Measurements from ENCODE around the gene PSRC1. TPM values are rescaled to one million over a fixed set of nuclear protein-coding genes. Genes with fewer than 3 reads are reported as not detected.

The PSRC1 gene
- total RNA-seq, 3 donors from 2014 or later = 4.2 to 5.9 (median 4.3) TPM

- no peak for DNase-seq (ENCODE audit: low spot score in 2 of 2)
- Histone ChIP-seq H3K36me3 (no peaks in the 10 kb centered on the region), H3K9me3 (no peaks in the 10 kb centered on the region), H3K4me1 (peaks cover 0 to 18% of the 10 kb centered on the region in 2 donors), H3K27ac (peak overlapping the region; percentile 87 to 92), H3K27me3 (no peaks in the 10 kb centered on the region), H3K4me3 (peak overlapping the region in 1 of 3 donors; percentile 51)
- TF ChIP-seq CTCF (IDR thresholded peaks at IDR 0.05) (no peak), POLR2A (IDR thresholded peaks at IDR 0.05) (no peak), POLR2AphosphoS5 (IDR thresholded peaks at IDR 0.05) (no peak)
- intact Hi-C loops (cut with DNase I; ENCODE audit: low total_unique reads) = no loop called here
These were observed 7.1 kb downstream of the PSRC1 start for GRCh38 chr1:109275706-109276345.

- TF ChIP-seq POLR2AphosphoS5 (IDR thresholded peaks at IDR 0.05) (peak in 1 of 3 donors; percentile 60), POLR2A (IDR thresholded peaks at IDR 0.05) (no peak)
- Histone ChIP-seq H3K4me3 (peak overlapping the region in 2 of 3 donors; percentile 37 to 51), H3K36me3 (no peaks in the 10 kb centered on the region), H3K27ac (peak overlapping the region; percentile 87 to 92), H3K9me3 (no peaks in the 10 kb centered on the region), H3K27me3 (no peaks in the 10 kb centered on the region), H3K4me1 (peaks cover 0 to 18% of the 10 kb centered on the region in 2 donors)
- intact Hi-C loops (cut with DNase I; ENCODE audit: low total_unique reads) = no loop called here
- peak; percentile 70 to 91 for DNase-seq (ENCODE audit: low spot score in 2 of 2)
These were observed 8.1 kb downstream of the PSRC1 start for GRCh38 chr1:109274533-109275476.

- H3K9me3 ChIP-seq = no peaks in the 10 kb centered on the region
- TF ChIP-seq CTCF (IDR thresholded peaks at IDR 0.05) (no peak), POLR2A (IDR thresholded peaks at IDR 0.05) (no peak), POLR2AphosphoS5 (IDR thresholded peaks at IDR 0.05) (no peak)
- H3K27me3 ChIP-seq = no peaks in the 10 kb centered on the region
- H3K4me3 ChIP-seq = peak overlapping the region in 2 of 3 donors; percentile 37 to 51
- intact Hi-C loops (cut with DNase I; ENCODE audit: low total_unique reads) = no loop called here
- H3K36me3 ChIP-seq = no peaks in the 10 kb centered on the region
- H3K27ac ChIP-seq = peak overlapping the region; percentile 87 to 92
- peaks cover 0 to 18% of the 10 kb centered on the region in 2 donors for H3K4me1 ChIP-seq
- no peak for DNase-seq (ENCODE audit: low spot score in 2 of 2)
These were observed 9.2 kb downstream of the PSRC1 start for GRCh38 chr1:109273570-109274288.

DNA sequence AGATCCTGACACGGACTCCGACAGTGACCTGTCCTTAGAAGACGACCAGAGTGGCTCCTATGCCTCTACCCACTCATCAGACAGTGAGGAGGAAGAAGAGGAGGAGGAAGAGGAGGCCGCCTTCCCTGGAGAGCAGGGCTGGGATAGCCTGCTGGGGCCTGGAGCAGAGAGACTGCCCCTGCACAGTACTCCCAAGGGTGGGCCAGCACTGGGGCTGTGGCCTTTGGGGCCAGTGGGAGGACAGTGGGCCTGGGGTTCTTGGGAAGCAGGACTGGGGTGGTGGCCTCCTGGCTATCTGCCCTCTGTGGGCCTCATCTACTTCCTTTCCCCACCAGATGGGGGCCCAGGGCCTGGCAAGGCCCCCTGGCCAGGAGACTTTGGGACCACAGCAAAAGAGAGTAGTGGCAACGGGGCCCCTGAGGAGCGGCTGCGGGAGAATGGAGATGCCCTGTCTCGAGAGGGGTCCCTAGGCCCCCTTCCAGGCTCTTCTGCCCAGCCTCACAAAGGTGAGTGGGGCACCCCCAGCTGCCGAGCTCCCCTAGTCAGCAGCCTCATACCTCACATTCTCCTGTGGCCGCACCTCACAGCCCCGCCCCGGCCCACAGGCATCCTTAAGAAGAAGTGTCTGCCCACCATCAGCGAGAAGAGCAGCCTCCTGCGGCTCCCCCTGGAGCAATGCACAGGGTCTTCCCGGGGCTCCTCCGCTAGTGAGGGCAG lies 10.0 kb downstream of the PSRC1 start:
- no peak for DNase-seq (ENCODE audit: low spot score in 2 of 2)
- TF ChIP-seq POLR2A (IDR thresholded peaks at IDR 0.05) (no peak), POLR2AphosphoS5 (IDR thresholded peaks at IDR 0.05) (no peak), CTCF (IDR thresholded peaks at IDR 0.05) (no peak)
- H3K4me1 ChIP-seq = peaks cover 0 to 18% of the 10 kb centered on the region in 2 donors
- H3K27ac ChIP-seq = peak overlapping the region; percentile 87 to 92
- peak overlapping the region in 2 of 3 donors; percentile 37 to 51 for H3K4me3 ChIP-seq
- intact Hi-C loops (cut with DNase I; ENCODE audit: low total_unique reads) = no loop called here
- no peaks in the 10 kb centered on the region for H3K9me3 ChIP-seq
- H3K36me3 ChIP-seq = no peaks in the 10 kb centered on the region
- no peaks in the 10 kb centered on the region for H3K27me3 ChIP-seq
